ENCODE measurements around the gene MAPKAP1.
"Not testable (repeated sequence)": the region's sequence is repeated elsewhere in the genome, so short reads cannot be mapped to it uniquely, and the experiment has no call there.

MAPKAP1 gene

GRCh38 chr9:125411171-125411756 lies 295.7 kb downstream of the MAPKAP1 start:
- DNase-seq (ENCODE audit: low read depth): no peak

- DNase-seq (ENCODE audit: low read depth): no peak
Measured at GRCh38 chr9:125410522-125410894, 296.5 kb downstream of the MAPKAP1 start.

GRCh38 chr9:125409637-125410521 lies 297.1 kb downstream of the MAPKAP1 start:
- DNase-seq (ENCODE audit: low read depth): no peak

GRCh38 chr9:125409217-125409636 lies 297.8 kb downstream of the MAPKAP1 start:
- no peak for DNase-seq (ENCODE audit: low read depth)

- peak; percentile 62 for DNase-seq (ENCODE audit: low read depth)
Measured at GRCh38 chr9:125407974-125408900, 298.8 kb downstream of the MAPKAP1 start.

- DNase-seq (ENCODE audit: low read depth): no peak
Measured at GRCh38 chr9:125407432-125407973, 299.5 kb downstream of the MAPKAP1 start.

- DNase-seq (ENCODE audit: low read depth): no peak
Measured at GRCh38 chr9:125406810-125407087, 300.3 kb downstream of the MAPKAP1 start.

- DNase-seq (ENCODE audit: low read depth): no peak
Measured at GRCh38 chr9:125405938-125406809, 300.8 kb downstream of the MAPKAP1 start.

- no peak for DNase-seq (ENCODE audit: low read depth)
Measured at GRCh38 chr9:125404733-125405132, 302.3 kb downstream of the MAPKAP1 start.

GRCh38 chr9:125400725-125401716 lies 306.0 kb downstream of the MAPKAP1 start:
- no peak for DNase-seq (ENCODE audit: low read depth)

- not testable (repeated sequence) for DNase-seq (ENCODE audit: low read depth)
Measured at GRCh38 chr9:125400232-125400631, 306.8 kb downstream of the MAPKAP1 start.

- no peak for DNase-seq (ENCODE audit: low read depth)
Measured at GRCh38 chr9:125399666-125400065, 307.3 kb downstream of the MAPKAP1 start.

- no peak for DNase-seq (ENCODE audit: low read depth)
Measured at GRCh38 chr9:125399165-125399564, 307.8 kb downstream of the MAPKAP1 start.

- DNase-seq (ENCODE audit: low read depth): no peak
Measured at GRCh38 chr9:125398243-125398642, 308.8 kb downstream of the MAPKAP1 start.

- no peak for DNase-seq (ENCODE audit: low read depth)
Measured at GRCh38 chr9:125397736-125398135, 309.3 kb downstream of the MAPKAP1 start.

- DNase-seq (ENCODE audit: low read depth): no peak
Measured at GRCh38 chr9:125396799-125397198, 310.2 kb downstream of the MAPKAP1 start.

- DNase-seq (ENCODE audit: low read depth): no peak
Measured at GRCh38 chr9:125393426-125393825, 313.6 kb downstream of the MAPKAP1 start.

- DNase-seq (ENCODE audit: low read depth): no peak
Measured at GRCh38 chr9:125391704-125392103, 315.3 kb downstream of the MAPKAP1 start.

GRCh38 chr9:125388978-125389377 lies 318.0 kb downstream of the MAPKAP1 start:
- DNase-seq (ENCODE audit: low read depth): no peak
